H1 (cell line): ENCODE results near the gene NAA11. TPM values are rescaled to one million over a fixed set of nuclear protein-coding genes. Genes with fewer than 3 reads are reported as not detected.

Experiments
- CTCF ChIA-PET: fragments of 300-600 bp; sonication (Branson Sonifier 250); formaldehyde crosslinking; loops from one replicate; lab custom pipeline; 2021; ENCODE audit not compliant: partially characterized antibody; lab: Charles Lee
- POLR2A ChIA-PET: fragments of 300-600 bp; sonication (Branson Sonifier 250); formaldehyde crosslinking; loops from one replicate; lab custom pipeline; 2021; ENCODE audit warnings: inconsistent platforms; ENCODE audit not compliant: partially characterized antibody; lab: Charles Lee
- DNase-seq, 2 experiments: peaks; one replicate each; pipeline versions ENCODE4 v3.0.0 to v3.0.0-alpha.2; 2010 to 2022; ENCODE audit warnings: low spot score in 2 of 2, low read depth in 1 of 2, mixed read lengths in 1 of 2
- FAIRE-seq: peaks from 2 replicates; lab custom pipeline; 2011; peaks lifted over from hg19 to GRCh38; lab: Jason Lieb, UNC
- H2AFZ ChIP-seq: 2 replicates; pipeline ENCODE4 v1.8.1; 2012; ENCODE audit warnings: low read length, inconsistent platforms
- H2AK5ac ChIP-seq: 2 replicates; pipeline ENCODE4 v1.6.1; 2013; ENCODE audit warnings: low read depth, low read length
- H2BK120ac ChIP-seq: replicated peaks from 2 replicates; pipeline ENCODE3; 2013; ENCODE audit warnings: low read depth, low read length, inconsistent platforms
- H2BK12ac ChIP-seq: 2 replicates; pipeline ENCODE4 v1.6.1; 2013; ENCODE audit warnings: low read depth, low read length
- H2BK15ac ChIP-seq: 2 replicates; pipeline ENCODE4 v1.6.1; 2013; ENCODE audit warnings: low read length
- H2BK20ac ChIP-seq: 2 replicates; pipeline ENCODE4 v1.6.1; 2013; ENCODE audit warnings: low read length
- H2BK5ac ChIP-seq: 2 replicates; pipeline ENCODE4 v1.6.1; 2013; ENCODE audit warnings: low read depth, low read length
- H3K14ac ChIP-seq: 2 replicates; pipeline ENCODE4 v1.6.1; 2013; ENCODE audit warnings: inconsistent platforms; ENCODE audit not compliant: insufficient read length
- H3K18ac ChIP-seq: 2 replicates; pipeline ENCODE4 v1.6.1; 2013; ENCODE audit warnings: low read length; ENCODE audit errors: extremely low read depth
- H3K23ac ChIP-seq: 2 replicates; pipeline ENCODE4 v1.6.1; 2013; ENCODE audit warnings: inconsistent platforms; ENCODE audit not compliant: insufficient read length
- H3K23me2 ChIP-seq: 2 replicates; pipeline ENCODE4 v1.6.1; 2013; ENCODE audit warnings: low read depth, low read length
- H3K27ac ChIP-seq: 2 replicates; pipeline ENCODE4 v1.6.1; 2011; ENCODE audit warnings: low read depth, low read length, inconsistent platforms
- H3K27me3 ChIP-seq, 4 experiments: replicated peaks in 1 of 4; 1 replicate in 1 of 4; 2 replicates in 3 of 4; pipeline versions ENCODE4 v1.6.1 to v1.8.1; 2011 to 2013; ENCODE audit warnings: low read length in 3 of 4, mild to moderate bottlenecking in 3 of 4, inconsistent platforms in 2 of 4, mixed read lengths in 2 of 4, moderate library complexity in 1 of 4; ENCODE audit not compliant: control insufficient read depth in 3 of 4, insufficient read depth in 3 of 4; ENCODE audit errors: extremely low read depth in 1 of 4
- H3K36me3 ChIP-seq, 4 experiments: 2 replicates each; pipeline versions ENCODE4 v1.6.1 to v1.8.1; 2011 to 2013; ENCODE audit warnings: mild to moderate bottlenecking in 4 of 4, low read length in 3 of 4, moderate library complexity in 2 of 4, control low read depth in 1 of 4, inconsistent platforms in 1 of 4; ENCODE audit not compliant: insufficient read depth in 4 of 4, control insufficient read depth in 2 of 4
- H3K4ac ChIP-seq: replicated peaks from 2 replicates; pipeline ENCODE3; 2013; ENCODE audit warnings: low read length, low read depth, mixed read lengths, inconsistent platforms; ENCODE audit not compliant: insufficient read length
- H3K4me1 ChIP-seq, 4 experiments: replicated peaks in 1 of 4; 1 replicate in 1 of 4; 2 replicates in 3 of 4; pipeline versions ENCODE4 v1.6.1 to v1.8.1; 2011 to 2013; ENCODE audit warnings: low read length in 3 of 4, inconsistent platforms in 2 of 4, mixed read lengths in 1 of 4; ENCODE audit not compliant: insufficient read depth in 4 of 4, control insufficient read depth in 3 of 4
- H3K4me2 ChIP-seq, 2 experiments: 2 replicates each; pipeline versions ENCODE4 v1.6.1 to v1.8.1; 2011 to 2013; ENCODE audit warnings: low read depth in 2 of 2, low read length in 2 of 2, control low read depth in 1 of 2, inconsistent platforms in 1 of 2, mild to moderate bottlenecking in 1 of 2; ENCODE audit not compliant: insufficient read depth in 1 of 2
- H3K4me3 ChIP-seq, 4 experiments: fragments of 200-600, 300-600 bp in 1 of 4; sonication (generic), shearing (Covaris generic), sonication (Bioruptor Twin) in 1 of 4; 2 replicates each; pipeline versions ENCODE4 v1.5.1 to v1.8.1; 2011 to 2016; ENCODE audit warnings: low read length in 4 of 4, low read depth in 3 of 4, control low read depth in 2 of 4, inconsistent platforms in 2 of 4, mild to moderate bottlenecking in 2 of 4, mixed read lengths in 1 of 4, moderate library complexity in 1 of 4; ENCODE audit not compliant: insufficient read depth in 2 of 4; ENCODE audit errors: extremely low read depth in 1 of 4
- H3K56ac ChIP-seq: replicated peaks from 2 replicates; pipeline ENCODE3; 2013; ENCODE audit warnings: low read depth, mild to moderate bottlenecking, mixed read lengths, low read length, inconsistent platforms; ENCODE audit not compliant: insufficient read length
- H3K79me1 ChIP-seq: 2 replicates; pipeline ENCODE4 v1.6.1; 2013; ENCODE audit warnings: low read depth, low read length, control low read depth
- H3K79me2 ChIP-seq, 2 experiments: 2 replicates each; pipeline versions ENCODE4 v1.6.1 to v1.8.1; 2012 to 2013; ENCODE audit warnings: low read length in 2 of 2, mild to moderate bottlenecking in 2 of 2, inconsistent platforms in 1 of 2; ENCODE audit not compliant: insufficient read depth in 2 of 2, control insufficient read depth in 1 of 2
- H3K9ac ChIP-seq, 4 experiments: replicated peaks in 1 of 4; 1 replicate in 1 of 4; 2 replicates in 3 of 4; pipeline versions ENCODE4 v1.6.1 to v1.8.1; 2011 to 2013; ENCODE audit warnings: low read depth in 3 of 4, low read length in 3 of 4, control low read depth in 2 of 4, mild to moderate bottlenecking in 2 of 4, moderate library complexity in 2 of 4, inconsistent platforms in 1 of 4; ENCODE audit errors: extremely low read depth in 1 of 4
- H3K9me3 ChIP-seq, 2 experiments: 2 replicates each; pipeline versions ENCODE4 v1.6.1 to v1.8.1; 2012 to 2013; ENCODE audit warnings: mild to moderate bottlenecking in 2 of 2, moderate library complexity in 2 of 2, control low read depth in 1 of 2, inconsistent platforms in 1 of 2, low read depth in 1 of 2, low read length in 1 of 2, mixed read lengths in 1 of 2; ENCODE audit not compliant: insufficient read depth in 2 of 2
- H4K20me1 ChIP-seq, 2 experiments: replicated peaks in 1 of 2; 2 replicates each; pipeline versions ENCODE3 to v1.8.1; 2011 to 2013; ENCODE audit warnings: inconsistent platforms in 2 of 2, low read length in 2 of 2, mild to moderate bottlenecking in 1 of 2; ENCODE audit not compliant: insufficient read depth in 2 of 2, control insufficient read depth in 1 of 2
- H4K5ac ChIP-seq: 2 replicates; pipeline ENCODE4 v1.6.1; 2013; ENCODE audit warnings: low read length, low read depth, mixed read lengths, inconsistent platforms; ENCODE audit not compliant: insufficient read length
- H4K8ac ChIP-seq: 2 replicates; pipeline ENCODE4 v1.8.0; 2013; ENCODE audit warnings: mild to moderate bottlenecking, moderate library complexity, low read length, inconsistent platforms; ENCODE audit not compliant: insufficient read depth; ENCODE audit errors: extremely low read depth
- H4K91ac ChIP-seq: replicated peaks from 2 replicates; pipeline ENCODE3; 2013; ENCODE audit warnings: low read length, mixed read lengths, inconsistent platforms; ENCODE audit not compliant: insufficient read length
- ASH2L ChIP-seq: fragments of 200-600, 300-600 bp; sonication (generic); IDR thresholded peaks from one replicate; pipeline ENCODE4 v1.7.1; 2017; ENCODE audit warnings: low read length
- BCL11A ChIP-seq, 2 experiments: IDR thresholded peaks; one replicate each; pipeline ENCODE4 v1.6.1; 2011; ENCODE audit warnings: low read depth in 2 of 2, low read length in 2 of 2, mild to moderate bottlenecking in 2 of 2
- CEBPB ChIP-seq: IDR thresholded peaks from 2 replicates; pipeline ENCODE4 v1.6.1; 2012; ENCODE audit warnings: low read depth, low read length
- EGR1 ChIP-seq: IDR thresholded peaks from 2 replicates; pipeline ENCODE4 v1.6.1; 2011; ENCODE audit warnings: low read depth, low read length, borderline replicate concordance
- EP300 ChIP-seq, 2 experiments: IDR thresholded peaks; 1 replicate in 1 of 2; 2 replicates in 1 of 2; pipeline ENCODE4 v1.6.1; 2011 to 2012; ENCODE audit warnings: low read depth in 2 of 2, low read length in 2 of 2, mild to moderate bottlenecking in 2 of 2, borderline replicate concordance in 1 of 2, inconsistent platforms in 1 of 2, moderate library complexity in 1 of 2
- KDM1A ChIP-seq: fragments of 200-600, 300-600 bp; sonication (generic); IDR thresholded peaks from 2 replicates; pipeline ENCODE4 v1.7.1; 2016; ENCODE audit warnings: mild to moderate bottlenecking, low read length, borderline replicate concordance
- NANOG ChIP-seq: IDR thresholded peaks from 2 replicates; pipeline ENCODE4 v1.6.1; 2011; ENCODE audit warnings: low read length, low read depth, mild to moderate bottlenecking, inconsistent platforms; ENCODE audit not compliant: insufficient read depth, poor library complexity, severe bottlenecking
- NRF1 ChIP-seq: IDR thresholded peaks from 2 replicates; pipeline ENCODE4 v1.6.1; 2011; ENCODE audit warnings: mild to moderate bottlenecking, low read depth, low read length, improper control_type of control experiment
- RFX5 ChIP-seq: IDR thresholded peaks from 2 replicates; pipeline ENCODE4 v1.6.1; 2011; ENCODE audit warnings: low read depth, low read length, improper control_type of control experiment, borderline replicate concordance
- SP2 ChIP-seq: IDR thresholded peaks from 2 replicates; pipeline ENCODE4 v1.6.1; 2012; ENCODE audit warnings: mild to moderate bottlenecking, low read length, inconsistent platforms
- SRF ChIP-seq: IDR thresholded peaks from 2 replicates; pipeline ENCODE4 v1.6.1; 2011; ENCODE audit warnings: mild to moderate bottlenecking, low read depth, low read length, moderate library complexity
- TAF7 ChIP-seq: optimal IDR thresholded peaks from 2 replicates; pipeline ENCODE3; 2011; ENCODE audit warnings: low read depth, mild to moderate bottlenecking, inconsistent platforms, low read length, moderate library complexity, borderline replicate concordance
- YY1 ChIP-seq: IDR thresholded peaks from 2 replicates; pipeline ENCODE4 v1.6.1; 2011; ENCODE audit warnings: low read depth, mild to moderate bottlenecking, low read length
- ZNF274 ChIP-seq: IDR thresholded peaks from 2 replicates; pipeline ENCODE4 v1.7.0; 2012; ENCODE audit warnings: low read length, borderline replicate concordance; ENCODE audit errors: extremely low read depth
- WGBS, 2 experiments: shearing (Covaris generic) in 1 of 2; methylation state at CpG; one replicate each; pipeline versions ENCODE4 v1.1.6 to v1.1.7; 2013 to 2015; ENCODE audit warnings: low lambda C conversion rate in 2 of 2, mixed read lengths in 2 of 2, inconsistent platforms in 1 of 2, low coverage in 1 of 2, missing lambda C conversion rate in 1 of 2; ENCODE audit not compliant: insufficient replicate concordance in 2 of 2, insufficient coverage in 1 of 2, insufficient read length in 1 of 2; ENCODE audit errors: extremely low coverage in 1 of 2, missing lambda C conversion rate in 1 of 2; 5-methylcytosine and 5-hydroxymethylcytosine counted together
- polyA plus RNA-seq, 7 experiments: library from polyadenylated mRNA; depleted of rRNA in 3 of 7; stranded (reverse) in 5 of 7; unstranded in 2 of 7; fragments of >200 nt in 5 of 7; fragments of 200-250 nt in 2 of 7; gene quantifications; 1 replicate in 5 of 7; 2 replicates in 1 of 7; 4 replicates in 1 of 7; pipeline versions ENCODE4 v1.2.1 to v1.2.3, GENCODE V29; 2011 to 2013; ENCODE audit warnings: missing spikeins in 2 of 7, mixed read lengths in 2 of 7
- total RNA-seq: library from RNA; stranded (reverse); fragmentation: NEBNext Ultra II Directional; extraction: Animal tissue kit (Norgen Biotek cat#: 25700); gene quantifications from 2 replicates; pipeline ENCODE4 v1.2.1, GENCODE V29; 2021

NAA11 gene
- total and polyA plus RNA-seq, 2 of the 8 experiments (the other 6 are each of a cell fraction or from before 2014, with no cell fraction given): not detected

- Histone ChIP-seq H2BK120ac (no peak overlapping the region), H4K8ac (peak overlapping the region; percentile 25; the same call in 1 of the 2 replicates), H2BK20ac (no peak overlapping the region), H3K4ac (no peak overlapping the region), H3K56ac (no peak overlapping the region), H3K27ac (no peak overlapping the region), H3K36me3 (no peaks in the 10 kb centered on the region), H3K27me3 (no peaks in the 10 kb centered on the region), H2AFZ (no peak overlapping the region), H3K23ac (no peak overlapping the region), H3K4me2 (no peak overlapping the region), H2BK5ac (no peak overlapping the region), H3K23me2 (no peaks in the 10 kb centered on the region), H3K18ac (no peak overlapping the region), H3K9me3 (no peaks in the 10 kb centered on the region), H4K20me1 (no peaks in the 10 kb centered on the region), H2BK12ac (no peak overlapping the region), H3K79me1 (no peaks in the 10 kb centered on the region), H4K91ac (peak overlapping the region; percentile 46), H3K4me3 (no peak overlapping the region), H3K4me1 (no peaks in the 10 kb centered on the region), H3K9ac (no peak overlapping the region), H3K79me2 (no peaks in the 10 kb centered on the region), H2AK5ac (no peak overlapping the region), H4K5ac (no peak overlapping the region), H2BK15ac (no peak overlapping the region), H3K14ac (no peak overlapping the region)
- ChIA-PET POLR2A (interaction anchor here (0.6 kb wide), 1 partner anchor 1364 kb away, joined by 3 read pairs; no protein-coding TSS in a partner anchor), CTCF (interaction anchor here (0.9 to 1.1 kb wide), 2 partner anchors 9 to 14 kb away, joined by 3 read pairs; no protein-coding TSS in a partner anchor)
- FAIRE-seq (no peak), DNase-seq (no peak)
- 87% methylated on average over 10 of the region's 11 CpGs; no CpG with 5 or more reads in 1 of the 2 experiments for WGBS, 2 experiments
- TF ChIP-seq ZNF274: no peak
- TF ChIP-seq TAF7: no peak
- TF ChIP-seq NRF1: no peak
- no peak for TF ChIP-seq RFX5
- TF ChIP-seq KDM1A: no peak
- TF ChIP-seq ASH2L: no peak
- TF ChIP-seq SRF: no peak
- no peak for TF ChIP-seq EGR1
- no peak for TF ChIP-seq BCL11A (IDR thresholded peaks at IDR 0.05; ENCODE audit: low read depth in 2 of 2, low read length in 2 of 2)
- TF ChIP-seq NANOG: no peak
- no peak for TF ChIP-seq SP2
- no peak for TF ChIP-seq EP300 (IDR thresholded peaks at IDR 0.05; ENCODE audit: borderline replicate concordance in 1 of 2, low read depth in 2 of 2, low read length in 2 of 2)
- no peak for TF ChIP-seq YY1
- TF ChIP-seq CEBPB: no peak
Measured at GRCh38 chr4:79296768-79297428, 29.0 kb downstream of the NAA11 start.
